H9 (cell line): ENCODE data around the gene JPH2. TPM values are rescaled to one million over a fixed set of nuclear protein-coding genes. Genes with fewer than 3 reads are reported as not detected.
A peak's percentile ranks its signal among the peaks of the same experiment; 100 is the strongest.

ENCODE experiments used
- DNase-seq: peaks from one replicate; pipeline ENCODE4 v3.0.0-alpha.2; 2017
- H2AFZ ChIP-seq: one replicate; pipeline ENCODE4 v1.6.1; 2013; ENCODE audit warnings: mild to moderate bottlenecking, low read length, control low read depth, moderate library complexity
- H2AK5ac ChIP-seq: 2 replicates; pipeline ENCODE4 v1.6.1; 2013; ENCODE audit warnings: low read length, control low read depth, mixed read lengths; ENCODE audit not compliant: insufficient read length
- H2BK120ac ChIP-seq: one replicate; pipeline ENCODE4 v1.6.1; 2013; ENCODE audit warnings: low read depth, mild to moderate bottlenecking, low read length, control low read depth, inconsistent platforms; ENCODE audit not compliant: poor library complexity, severe bottlenecking
- H2BK12ac ChIP-seq: 2 replicates; pipeline ENCODE4 v1.6.1; 2013; ENCODE audit warnings: low read length, control low read depth, mixed read lengths, low read depth; ENCODE audit not compliant: insufficient read length
- H2BK15ac ChIP-seq: 2 replicates; pipeline ENCODE4 v1.6.1; 2013; ENCODE audit warnings: low read depth, low read length, control low read depth
- H2BK20ac ChIP-seq: one replicate; pipeline ENCODE4 v1.6.1; 2013; ENCODE audit warnings: low read depth, mild to moderate bottlenecking, low read length, control low read depth, inconsistent platforms; ENCODE audit not compliant: poor library complexity, severe bottlenecking
- H2BK5ac ChIP-seq: 2 replicates; pipeline ENCODE4 v1.6.1; 2013; ENCODE audit warnings: low read length, control low read depth, mixed read lengths; ENCODE audit not compliant: insufficient read length
- H3K14ac ChIP-seq: 2 replicates; pipeline ENCODE4 v1.6.1; 2013; ENCODE audit warnings: low read length, control low read depth; ENCODE audit not compliant: insufficient read depth
- H3K18ac ChIP-seq: 2 replicates; pipeline ENCODE4 v1.6.1; 2013; ENCODE audit warnings: low read depth, mild to moderate bottlenecking, mixed read lengths, low read length, control low read depth; ENCODE audit not compliant: insufficient read length
- H3K23ac ChIP-seq: 2 replicates; pipeline ENCODE4 v1.6.1; 2013; ENCODE audit warnings: low read length, control low read depth, mixed read lengths, low read depth; ENCODE audit not compliant: insufficient read length
- H3K23me2 ChIP-seq: 2 replicates; pipeline ENCODE4 v1.6.1; 2013; ENCODE audit warnings: low read depth, mild to moderate bottlenecking, mixed read lengths, low read length, control low read depth; ENCODE audit not compliant: insufficient read length, poor library complexity, severe bottlenecking
- H3K27ac ChIP-seq: 2 replicates; pipeline ENCODE4 v1.5.1; 2013; ENCODE audit warnings: low read length, control low read depth, mixed read lengths, low read depth; ENCODE audit not compliant: insufficient read length
- H3K27me3 ChIP-seq: 2 replicates; pipeline ENCODE4 v1.6.1; 2013; ENCODE audit warnings: low read length, control low read depth, inconsistent platforms; ENCODE audit not compliant: insufficient read depth
- H3K4ac ChIP-seq: 2 replicates; pipeline ENCODE4 v1.6.1; 2013; ENCODE audit warnings: low read depth, mild to moderate bottlenecking, control low read depth, inconsistent platforms, low read length, moderate library complexity
- H3K4me1 ChIP-seq: 2 replicates; pipeline ENCODE4 v1.6.1; 2013; ENCODE audit warnings: low read length, control low read depth, inconsistent platforms; ENCODE audit not compliant: insufficient read depth
- H3K4me2 ChIP-seq: 2 replicates; pipeline ENCODE4 v1.6.1; 2013; ENCODE audit warnings: low read length, control low read depth, mixed read lengths; ENCODE audit not compliant: insufficient read length, insufficient read depth
- H3K56ac ChIP-seq: 2 replicates; pipeline ENCODE4 v1.6.1; 2013; ENCODE audit warnings: low read depth, mild to moderate bottlenecking, mixed read lengths, low read length, control low read depth; ENCODE audit not compliant: insufficient read length
- H3K79me1 ChIP-seq: 2 replicates; pipeline ENCODE4 v1.6.1; 2013; ENCODE audit warnings: low read depth, mild to moderate bottlenecking, moderate library complexity, low read length, control low read depth, inconsistent platforms; ENCODE audit not compliant: insufficient read depth, poor library complexity, severe bottlenecking
- H3K79me2 ChIP-seq: 2 replicates; pipeline ENCODE4 v1.6.1; 2013; ENCODE audit warnings: low read length, control low read depth, inconsistent platforms; ENCODE audit not compliant: insufficient read depth
- H3K9ac ChIP-seq: 2 replicates; pipeline ENCODE4 v1.6.1; 2013; ENCODE audit warnings: low read length, control low read depth, mixed read lengths; ENCODE audit not compliant: insufficient read length; ENCODE audit errors: extremely low read depth
- H3K9me3 ChIP-seq: one replicate; pipeline ENCODE4 v1.6.1; 2013; ENCODE audit warnings: low read depth, low read length, inconsistent platforms; ENCODE audit not compliant: control insufficient read depth
- H3T11ph ChIP-seq: one replicate; pipeline ENCODE4 v1.6.1; 2013; ENCODE audit warnings: mild to moderate bottlenecking, low read length, control low read depth, inconsistent platforms
- H4K20me1 ChIP-seq: one replicate; pipeline ENCODE4 v1.6.1; 2013; ENCODE audit not compliant: control insufficient read depth, insufficient read length, insufficient read depth
- H4K5ac ChIP-seq: 2 replicates; pipeline ENCODE4 v1.6.1; 2013; ENCODE audit warnings: low read depth, mild to moderate bottlenecking, mixed read lengths, low read length, control low read depth; ENCODE audit not compliant: insufficient read length
- H4K8ac ChIP-seq: replicated peaks from 2 replicates; pipeline ENCODE4 v1.6.1; 2013; ENCODE audit warnings: low read length, control low read depth, mixed read lengths, low read depth; ENCODE audit not compliant: insufficient read length
- H4K91ac ChIP-seq: 2 replicates; pipeline ENCODE4 v1.6.1; 2013; ENCODE audit warnings: low read depth, mild to moderate bottlenecking, moderate library complexity, mixed read lengths, low read length, control low read depth; ENCODE audit not compliant: insufficient read length
- H3K27ac Mint-ChIP-seq, 3 experiments: 2 replicates in 2 of 3; 3 replicates in 1 of 3; pipeline ENCODE4 v1.8.0; 2020 to 2021; ENCODE audit warnings: mixed read lengths in 3 of 3, mild to moderate bottlenecking in 1 of 3, moderate library complexity in 1 of 3
- H3K27me3 Mint-ChIP-seq: 2 replicates; pipeline ENCODE4 v1.8.0; 2021; ENCODE audit warnings: low read depth, mild to moderate bottlenecking, moderate library complexity, mixed read lengths
- H3K36me3 Mint-ChIP-seq, 3 experiments: 2 replicates in 2 of 3; 3 replicates in 1 of 3; pipeline ENCODE4 v1.8.0; 2020 to 2021; ENCODE audit warnings: low read depth in 3 of 3, mixed read lengths in 3 of 3; ENCODE audit not compliant: insufficient read depth in 1 of 3
- H3K4me1 Mint-ChIP-seq, 2 experiments: 2 replicates each; pipeline ENCODE4 v1.8.0; 2020; ENCODE audit warnings: mixed read lengths in 2 of 2
- H3K4me3 Mint-ChIP-seq, 2 experiments: 2 replicates in 1 of 2; 3 replicates in 1 of 2; pipeline ENCODE4 v1.8.0; 2020 to 2021; ENCODE audit warnings: mild to moderate bottlenecking in 2 of 2, mixed read lengths in 2 of 2, moderate library complexity in 1 of 2
- H3K9me3 Mint-ChIP-seq, 2 experiments: 2 replicates in 1 of 2; 3 replicates in 1 of 2; pipeline ENCODE4 v1.8.0; 2020; ENCODE audit warnings: mild to moderate bottlenecking in 2 of 2, mixed read lengths in 2 of 2, moderate library complexity in 1 of 2
- CTCF ChIP-seq: fragments of 200-600 bp; sonication (generic); conservative IDR thresholded peaks from 3 replicates; pipeline ENCODE4 v1.8.0; 2021; ENCODE audit warnings: antibody characterized with exemption, mild to moderate bottlenecking
- WGBS: extraction: QIAGEN DNeasy Blood & Tissue Kit; methylation state at CpG from one replicate; pipeline ENCODE4 v1.1.7; 2013; ENCODE audit warnings: missing lambda C conversion rate, low lambda C conversion rate, mixed read lengths; ENCODE audit not compliant: insufficient read length; ENCODE audit errors: extremely low coverage; 5-methylcytosine and 5-hydroxymethylcytosine counted together
- total RNA-seq: library from RNA; stranded (reverse); gene quantifications from 2 replicates; pipeline ENCODE4 v1.2.1, GENCODE V29; 2021

Gene JPH2
- total RNA-seq, 1 experiment from 2014 or later = 0.31 TPM

GRCh38 chr20:44208165-44208564 is 21.2 kb upstream of the JPH2 start:
- no peak overlapping the region for H3K23ac ChIP-seq
- H3K27ac Mint-ChIP-seq = peak overlapping the region in 2 of 3 experiments; percentile 31 to 71; a peak in 2 of 7 replicates
- no peak overlapping the region for H2BK5ac ChIP-seq
- no peak overlapping the region for H2BK15ac ChIP-seq
- no peak overlapping the region for H3K14ac ChIP-seq
- H2BK120ac ChIP-seq = no peak overlapping the region
- H2BK20ac ChIP-seq = no peak overlapping the region
- no peak overlapping the region for H3K9ac ChIP-seq
- TF ChIP-seq CTCF = no peak
- H3K4me1 Mint-ChIP-seq = peaks cover 25 to 35% of the 10 kb centered on the region in 2 experiments
- H3K79me2 ChIP-seq = peaks cover 21% of the 10 kb centered on the region
- no peak overlapping the region for H3K18ac ChIP-seq
- H3K9me3 ChIP-seq = no peaks in the 10 kb centered on the region
- H3K4ac ChIP-seq = no peak overlapping the region
- no peak overlapping the region for H4K91ac ChIP-seq
- peaks cover 3% of the 10 kb centered on the region; the same call in 1 of the 2 replicates for H3K4me1 ChIP-seq
- DNase-seq = no peak
- no peak overlapping the region for H3T11ph ChIP-seq
- H3K27me3 ChIP-seq = no peaks in the 10 kb centered on the region
- H3K27me3 Mint-ChIP-seq = no peaks in the 10 kb centered on the region
- no peak overlapping the region for H3K56ac ChIP-seq
- WGBS = no CpG with 5 or more reads among the region's 7 CpGs
- no peak overlapping the region for H2BK12ac ChIP-seq
- peaks cover 15% of the 10 kb centered on the region for H3K23me2 ChIP-seq
- no peaks in the 10 kb centered on the region for H4K20me1 ChIP-seq
- H3K36me3 Mint-ChIP-seq = peaks cover 11 to 29% (median 25%) of the 10 kb centered on the region in 3 experiments
- H3K9me3 Mint-ChIP-seq = peaks cover 0 to 2% of the 10 kb centered on the region in 2 experiments; a peak in 2 of 5 replicates
- no peak overlapping the region for H4K5ac ChIP-seq
- H2AFZ ChIP-seq = no peak overlapping the region
- peaks cover 3% of the 10 kb centered on the region for H3K79me1 ChIP-seq
- no peak overlapping the region for H3K27ac ChIP-seq
- no peak overlapping the region for H3K4me2 ChIP-seq
- peak overlapping the region; percentile 98 to 100 for H3K4me3 Mint-ChIP-seq
- H2AK5ac ChIP-seq = no peak overlapping the region
- H4K8ac ChIP-seq = no peak overlapping the region
